Fibroblast of mammary gland (primary cell): Measurements from ENCODE around the gene RPA1.
"Not testable (repeated sequence)": the region's sequence is repeated elsewhere in the genome, so short reads cannot be mapped to it uniquely, and the experiment has no call there.

Experiments used
- DNase-seq: peaks from one replicate; pipeline ENCODE4 v3.0.0-alpha.2; 2010; ENCODE audit warnings: low read depth
- H3K4me3 ChIP-seq: 2 replicates; pipeline ENCODE4 v1.5.1; 2011; ENCODE audit warnings: low read depth, mild to moderate bottlenecking, low read length, moderate library complexity; ENCODE audit not compliant: control insufficient read depth
- TF ChIP-seq, protein P1 (sequence below): conservative IDR thresholded peaks from 2 replicates; pipeline ENCODE4 v1.5.1; 2011; ENCODE audit warnings: low read depth, low read length, inconsistent platforms; ENCODE audit not compliant: control insufficient read depth, insufficient read depth

RPA1 gene

DNA sequence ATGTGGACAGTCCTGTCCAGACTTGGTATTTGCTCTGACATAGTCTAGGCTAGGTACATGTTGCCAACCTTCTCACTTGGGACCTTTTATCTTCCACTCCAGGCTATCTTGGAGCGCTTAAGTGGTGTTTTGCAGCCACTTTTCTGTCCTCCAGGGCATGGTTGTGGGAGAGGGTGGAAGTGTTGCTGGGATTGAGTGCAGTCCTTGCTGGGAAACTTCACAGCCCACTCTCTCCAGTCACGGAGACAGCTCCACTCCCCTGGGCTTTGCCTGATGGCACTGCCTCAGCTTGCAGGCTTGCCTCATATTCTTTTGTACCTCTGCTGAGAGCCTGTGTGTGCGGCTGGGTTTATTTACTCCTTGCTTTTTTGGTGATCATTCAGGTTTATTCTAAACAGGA is 17.4 kb downstream of the RPA1 start:
- no peak overlapping the region for H3K4me3 ChIP-seq
- TF ChIP-seq, protein P1, sequence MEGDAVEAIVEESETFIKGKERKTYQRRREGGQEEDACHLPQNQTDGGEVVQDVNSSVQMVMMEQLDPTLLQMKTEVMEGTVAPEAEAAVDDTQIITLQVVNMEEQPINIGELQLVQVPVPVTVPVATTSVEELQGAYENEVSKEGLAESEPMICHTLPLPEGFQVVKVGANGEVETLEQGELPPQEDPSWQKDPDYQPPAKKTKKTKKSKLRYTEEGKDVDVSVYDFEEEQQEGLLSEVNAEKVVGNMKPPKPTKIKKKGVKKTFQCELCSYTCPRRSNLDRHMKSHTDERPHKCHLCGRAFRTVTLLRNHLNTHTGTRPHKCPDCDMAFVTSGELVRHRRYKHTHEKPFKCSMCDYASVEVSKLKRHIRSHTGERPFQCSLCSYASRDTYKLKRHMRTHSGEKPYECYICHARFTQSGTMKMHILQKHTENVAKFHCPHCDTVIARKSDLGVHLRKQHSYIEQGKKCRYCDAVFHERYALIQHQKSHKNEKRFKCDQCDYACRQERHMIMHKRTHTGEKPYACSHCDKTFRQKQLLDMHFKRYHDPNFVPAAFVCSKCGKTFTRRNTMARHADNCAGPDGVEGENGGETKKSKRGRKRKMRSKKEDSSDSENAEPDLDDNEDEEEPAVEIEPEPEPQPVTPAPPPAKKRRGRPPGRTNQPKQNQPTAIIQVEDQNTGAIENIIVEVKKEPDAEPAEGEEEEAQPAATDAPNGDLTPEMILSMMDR: no peak
- DNase-seq: no peak

DNA sequence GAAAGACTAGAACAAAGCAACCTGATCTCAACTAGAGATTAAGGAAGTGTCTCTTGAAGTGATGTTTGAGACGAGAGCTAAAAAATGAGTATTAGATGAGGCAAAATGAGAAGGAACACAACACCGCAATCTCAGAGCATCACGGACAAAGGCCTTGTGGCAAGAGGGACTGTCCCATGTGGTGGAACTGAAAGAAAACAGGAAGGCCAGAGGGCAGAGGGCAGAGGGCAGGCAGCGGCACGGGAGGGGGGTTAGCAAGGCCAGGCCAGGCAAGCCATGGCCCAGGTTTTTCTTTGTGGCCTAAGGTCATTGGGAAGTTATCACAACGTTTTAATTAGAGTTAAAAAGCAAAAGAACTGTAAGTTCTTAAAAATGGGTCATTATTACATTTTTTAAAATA is 22.5 kb downstream of the RPA1 start:
- no peak for DNase-seq
- no peak overlapping the region for H3K4me3 ChIP-seq
- TF ChIP-seq, protein P1: no peak

DNA sequence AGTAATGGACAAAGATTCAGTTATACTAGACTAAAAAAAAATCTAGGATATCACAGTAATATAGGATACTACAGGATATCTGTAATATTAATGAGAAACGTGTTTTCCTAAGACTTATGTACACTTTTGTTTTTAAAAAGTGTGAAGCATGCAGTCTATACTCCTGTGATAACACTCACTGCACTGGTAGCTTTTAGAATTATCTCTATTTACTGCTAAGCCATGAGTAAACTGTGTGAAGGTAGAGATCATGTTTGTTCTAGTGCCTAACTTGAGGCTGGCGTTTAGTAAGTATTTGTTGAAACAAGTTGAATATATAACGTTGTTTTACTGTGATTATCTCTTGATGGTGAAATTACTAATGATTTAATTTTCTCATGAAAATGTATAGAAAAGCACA is 23.9 kb downstream of the RPA1 start:
- DNase-seq: no peak
- TF ChIP-seq, protein P1: no peak
- H3K4me3 ChIP-seq: no peak overlapping the region

DNA sequence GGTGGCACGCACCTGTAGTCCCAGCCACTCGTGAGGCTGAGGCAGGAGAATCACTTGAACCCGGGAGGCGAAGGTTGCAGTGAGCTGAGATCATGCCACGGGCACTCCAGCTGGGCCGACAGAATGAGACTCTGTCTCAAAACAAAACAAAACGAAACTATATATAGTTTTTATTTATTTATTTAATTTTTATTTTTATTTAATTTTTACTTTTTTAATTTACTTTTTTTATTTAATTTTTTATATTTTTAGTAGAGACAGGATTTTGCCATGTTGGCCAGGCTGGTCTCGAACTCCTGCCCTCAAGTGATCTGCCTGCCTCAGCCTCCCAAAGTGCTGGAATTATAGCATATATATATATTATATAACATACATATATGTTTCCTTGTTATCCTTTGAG is 26.7 kb downstream of the RPA1 start:
- not testable (repeated sequence) for DNase-seq, H3K4me3 ChIP-seq

DNA sequence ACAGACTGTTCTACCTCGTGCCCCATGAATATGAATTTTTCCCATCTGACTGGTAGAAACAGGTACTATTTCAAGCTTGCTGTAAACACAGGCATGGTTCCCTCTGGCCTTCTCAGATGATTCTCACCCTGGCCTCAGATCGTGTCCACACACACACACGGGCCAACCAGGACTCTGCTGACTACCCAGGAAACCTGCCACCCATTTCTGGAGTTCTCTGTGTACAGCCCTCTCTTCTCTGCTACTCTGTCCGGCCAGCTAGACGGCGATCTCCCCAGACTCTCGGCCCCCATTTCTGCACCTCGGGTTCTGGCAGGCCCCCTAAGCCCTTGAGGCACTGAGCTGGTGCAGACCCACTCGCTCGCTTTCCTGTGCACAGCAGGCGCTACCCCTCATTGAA is 31.2 kb downstream of the RPA1 start:
- H3K4me3 ChIP-seq: no peak overlapping the region
- TF ChIP-seq, protein P1: no peak
- no peak for DNase-seq

DNA sequence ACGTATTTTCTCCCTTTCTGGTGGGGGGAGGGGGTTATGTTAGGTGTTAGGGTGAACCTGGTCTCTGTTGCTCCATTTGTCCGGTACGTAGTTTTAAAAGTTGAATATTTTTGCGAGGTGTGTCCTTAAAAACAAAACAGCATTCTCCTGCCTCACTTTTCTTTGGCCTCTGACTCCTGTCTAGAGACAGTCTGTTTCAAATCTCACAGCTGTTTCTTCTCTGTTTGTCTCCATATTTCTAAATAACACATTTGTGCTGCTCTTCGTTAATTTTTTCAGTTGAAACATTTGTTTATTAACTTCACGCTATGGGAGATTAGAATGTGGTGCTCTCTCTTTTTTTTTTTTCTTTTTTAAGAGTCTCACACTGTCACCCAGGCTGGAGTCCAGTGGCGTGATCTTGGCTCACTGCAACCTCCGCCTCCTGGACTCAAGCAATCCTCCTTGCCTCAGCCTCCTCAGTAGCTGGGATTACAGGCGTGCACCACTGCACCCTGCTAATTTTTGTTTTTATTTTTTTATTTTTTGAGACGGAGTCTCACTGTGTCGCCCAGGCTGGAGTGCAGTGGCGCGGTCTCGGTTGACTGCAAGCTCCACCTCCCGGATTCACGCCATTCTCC is 31.7 kb downstream of the RPA1 start:
- no peak for DNase-seq
- TF ChIP-seq, protein P1: no peak
- H3K4me3 ChIP-seq: no peak overlapping the region

DNA sequence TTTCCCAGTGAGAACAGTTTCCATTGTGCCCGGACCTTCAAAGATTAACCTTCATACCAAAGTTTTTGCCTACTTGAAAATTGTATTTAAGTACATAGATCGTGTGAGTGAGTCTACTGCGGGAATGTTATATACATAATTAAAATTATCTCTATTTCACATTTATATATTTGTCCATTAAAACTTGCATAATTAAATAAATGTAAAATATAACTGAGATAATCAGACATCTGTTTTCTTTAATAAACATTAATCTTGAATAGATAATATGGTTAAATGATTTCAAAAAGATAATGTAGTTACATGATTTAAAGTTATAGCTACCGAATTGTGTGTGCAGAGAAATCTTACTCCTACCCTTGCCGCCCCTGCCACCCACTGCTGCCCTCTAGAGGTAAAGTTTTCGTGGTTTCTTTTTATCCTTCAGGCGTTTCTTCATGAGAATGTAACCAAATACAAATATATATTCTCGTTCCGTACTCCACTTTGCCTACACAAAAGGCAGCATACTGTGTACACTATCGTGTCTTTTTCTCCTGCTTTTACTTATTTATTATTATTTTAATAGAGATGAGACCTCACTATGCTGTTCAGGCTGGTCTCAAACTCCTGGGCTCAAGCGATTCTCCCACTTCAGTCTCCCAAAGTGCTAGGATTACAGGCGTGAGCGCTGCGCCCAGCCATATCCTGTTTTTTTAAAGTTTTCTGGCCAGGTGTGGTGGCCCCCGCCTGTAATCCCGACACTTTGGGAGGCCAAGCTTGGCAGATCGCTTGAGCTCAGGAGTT is 35.6 kb downstream of the RPA1 start:
- peak; percentile 41 for DNase-seq
- TF ChIP-seq, protein P1: peak; percentile 73
- no peak overlapping the region for H3K4me3 ChIP-seq
